Calu3 (cell line): ENCODE data around the gene RERE. TPM values are rescaled to one million over a fixed set of nuclear protein-coding genes. Genes with fewer than 3 reads are reported as not detected.

Experiments used
- BruUV-seq: library from RNA; stranded (reverse); fragments of 400-500 nt; replicated peaks from 2 replicates; lab custom pipeline; 2021; lab: Mats Ljungman, UMichigan
- CTCF ChIA-PET: fragments of 300-600 bp; sonication (Branson Sonifier 250); formaldehyde crosslinking; loops from one replicate; lab custom pipeline; 2022; ENCODE audit warnings: antibody characterized with exemption; lab: Charles Lee
- DNase-seq: peaks from one replicate; pipeline ENCODE4 v3.0.0; 2022
- H3K27ac Mint-ChIP-seq: one replicate; pipeline ENCODE4 v1.8.0; 2022; ENCODE audit warnings: mixed read lengths; ENCODE audit not compliant: unreplicated experiment
- H3K27me3 Mint-ChIP-seq: one replicate; pipeline ENCODE4 v1.8.0; 2022; ENCODE audit warnings: mixed read lengths; ENCODE audit not compliant: unreplicated experiment
- H3K36me3 Mint-ChIP-seq: one replicate; pipeline ENCODE4 v1.8.0; 2022; ENCODE audit warnings: mild to moderate bottlenecking, moderate library complexity, mixed read lengths; ENCODE audit not compliant: insufficient read depth, unreplicated experiment
- H3K4me1 Mint-ChIP-seq: one replicate; pipeline ENCODE4 v1.8.0; 2022; ENCODE audit warnings: mild to moderate bottlenecking, low read depth, mixed read lengths; ENCODE audit not compliant: unreplicated experiment
- H3K4me3 Mint-ChIP-seq: one replicate; pipeline ENCODE4 v1.8.0; 2022; ENCODE audit warnings: mild to moderate bottlenecking, low read depth, moderate library complexity, mixed read lengths; ENCODE audit not compliant: unreplicated experiment
- H3K9me3 Mint-ChIP-seq: one replicate; pipeline ENCODE4 v1.8.0; 2022; ENCODE audit warnings: low read depth, mixed read lengths; ENCODE audit not compliant: unreplicated experiment
- CTCF ChIP-seq: fragments of 200-600 bp; IDR thresholded peaks from one replicate; pipeline ENCODE4 v1.8.0; 2022; ENCODE audit warnings: antibody characterized with exemption; ENCODE audit not compliant: unreplicated experiment
- intact Hi-C: fragments of 100-400 bp; cut with micrococcal nuclease; formaldehyde crosslinking; loops from one replicate; pipeline ENCODE4 v1.10.0; 2022; ENCODE audit not compliant: unreplicated experiment
- total RNA-seq: library from RNA; stranded (reverse); gene quantifications from 2 replicates; pipeline ENCODE4 v1.2.3, GENCODE V29; 2022

The RERE gene
- total RNA-seq, 1 experiment from 2014 or later, result 45.9 TPM

GRCh38 chr1:8314346-8315280, 502.8 kb downstream of the RERE start:
- Mint-ChIP-seq H3K4me3 (no peak overlapping the region), H3K36me3 (peaks cover 11% of the 10 kb centered on the region), H3K27me3 (no peaks in the 10 kb centered on the region), H3K9me3 (no peaks in the 10 kb centered on the region), H3K4me1 (peaks cover 38% of the 10 kb centered on the region), H3K27ac (no peak overlapping the region)
- TF ChIP-seq CTCF, result peak; percentile 70
- intact Hi-C loops, result loop anchor here (1.0 to 10.0 kb wide), 4 partner anchors 60 to 332 kb away; no protein-coding TSS in a partner anchor
- CTCF ChIA-PET, result interaction anchor here (0.6 to 2.0 kb wide), 18 partner anchors 21 to 344 kb away, joined by 3 to 25 read pairs (median 4); no protein-coding TSS in a partner anchor
- peak; percentile 82 for DNase-seq
- no TSS peak for BruUV-seq

- peaks cover 7% of the 10 kb centered on the region for H3K36me3 Mint-ChIP-seq
- intact Hi-C loops, result loop anchor here (10.0 kb wide), 2 partner anchors 58 to 218 kb away; no protein-coding TSS in a partner anchor
- no peak overlapping the region for H3K27ac Mint-ChIP-seq
- H3K27me3 Mint-ChIP-seq, result no peaks in the 10 kb centered on the region
- no TSS peak for BruUV-seq
- H3K4me1 Mint-ChIP-seq, result peaks cover 38% of the 10 kb centered on the region
- CTCF ChIA-PET, result interaction anchor here (0.6 to 2.0 kb wide), 3 partner anchors 28 to 342 kb away, joined by 3 to 11 read pairs (median 3); no protein-coding TSS in a partner anchor
- TF ChIP-seq CTCF, result no peak
- no peak overlapping the region for H3K4me3 Mint-ChIP-seq
- no peak for DNase-seq
- no peaks in the 10 kb centered on the region for H3K9me3 Mint-ChIP-seq
Measured at GRCh38 chr1:8313231-8313630, 504.2 kb downstream of the RERE start.

GRCh38 chr1:8312235-8313218, 504.9 kb downstream of the RERE start:
- no peak for DNase-seq
- CTCF ChIA-PET, result interaction anchor here (0.6 to 1.3 kb wide), 2 partner anchors 10 to 29 kb away, joined by 3 read pairs; no protein-coding TSS in a partner anchor
- H3K27ac Mint-ChIP-seq, result no peak overlapping the region
- no TSS peak for BruUV-seq
- peaks cover 2% of the 10 kb centered on the region for H3K36me3 Mint-ChIP-seq
- no peak overlapping the region for H3K4me3 Mint-ChIP-seq
- peaks cover 38% of the 10 kb centered on the region for H3K4me1 Mint-ChIP-seq
- intact Hi-C loops, result loop anchor here (10.0 kb wide), 2 partner anchors 58 to 218 kb away; no protein-coding TSS in a partner anchor
- no peaks in the 10 kb centered on the region for H3K9me3 Mint-ChIP-seq
- H3K27me3 Mint-ChIP-seq, result no peaks in the 10 kb centered on the region
- no peak for TF ChIP-seq CTCF
